GM19025 (cell line): ENCODE data around the gene NUCB1.

Experiments used
- ATAC-seq: cut with Tn5 transposase; IDR thresholded peaks from one replicate; pipeline ENCODE4 v1.9.1; 2021; ENCODE audit warnings: mild to moderate bottlenecking, low read depth, moderate library complexity; ENCODE audit not compliant: unreplicated experiment

Gene NUCB1

GRCh38 chr19:48970139-48970766 lies 70.1 kb downstream of the NUCB1 start:
- no peak for ATAC-seq

DNA sequence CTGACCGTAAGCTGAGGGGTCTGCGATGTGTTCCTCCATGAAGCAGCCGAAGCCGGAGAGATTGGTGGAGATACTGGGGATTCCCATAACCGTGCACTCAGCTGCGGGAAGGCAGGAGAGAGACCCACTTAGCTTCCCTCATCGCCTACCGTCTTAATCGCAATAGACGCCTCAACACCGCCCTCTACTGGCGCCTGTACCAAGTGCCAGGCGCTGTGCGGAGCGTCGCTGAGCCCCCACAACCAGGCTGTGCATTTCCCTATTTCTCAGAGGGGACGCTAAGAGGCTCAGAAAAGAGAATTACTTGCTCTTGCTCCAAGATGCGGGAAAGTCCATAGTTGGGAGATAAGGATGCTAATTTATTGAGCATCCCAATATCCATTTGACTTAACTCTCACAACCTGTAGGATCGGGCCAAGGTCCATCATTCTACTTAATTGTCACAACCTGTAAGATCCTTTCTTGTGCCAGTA lies 70.8 kb downstream of the NUCB1 start:
- no peak for ATAC-seq
